Activated CD4-positive, alpha-beta T cell treated with anti-CD3 and anti-CD28 coated beads for 4 hours (primary cell): ENCODE measurements around the gene ZNF334.

ENCODE experiments used
- DNase-seq, 2 donors: peaks; one replicate each; pipeline ENCODE4 v3.0.0-alpha.2; 2020

ZNF334 gene

DNA sequence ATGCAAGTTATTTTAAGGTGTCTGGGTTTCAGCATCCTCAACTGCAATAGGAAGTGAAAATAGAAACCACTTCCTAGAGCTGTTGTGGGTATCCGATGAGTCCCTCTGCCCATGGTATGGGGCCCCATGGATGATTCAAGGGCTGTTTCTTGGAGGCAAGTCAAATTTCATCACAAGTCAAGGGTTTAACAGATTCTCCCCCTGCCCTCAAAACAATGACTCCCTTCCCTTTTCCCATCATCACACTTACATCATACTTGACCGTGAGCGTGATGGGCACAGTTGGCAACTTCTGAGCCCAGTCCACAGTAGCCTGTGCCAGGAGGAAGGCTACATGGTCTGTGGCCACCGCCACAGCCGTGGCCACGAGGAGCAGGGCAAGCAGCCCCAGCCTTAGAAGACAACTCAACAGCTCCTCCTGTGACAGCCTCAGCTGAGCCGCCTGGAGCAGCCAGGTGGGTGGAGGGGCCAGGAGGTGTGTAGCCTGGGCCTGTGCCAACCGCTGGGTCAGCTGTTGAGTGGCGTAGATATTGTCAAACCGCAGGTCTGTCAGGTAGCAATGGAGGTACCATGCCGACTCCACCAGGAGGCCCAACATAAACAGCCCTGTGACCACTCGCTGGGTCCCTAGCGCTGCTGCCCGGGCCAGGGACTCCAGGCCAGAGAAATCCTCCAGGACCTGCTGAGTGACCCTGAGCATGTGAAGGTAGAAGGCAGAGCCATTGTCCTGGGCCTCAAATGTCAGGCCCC lies 31.9 kb upstream of the ZNF334 start:
- DNase-seq = no peak

DNA sequence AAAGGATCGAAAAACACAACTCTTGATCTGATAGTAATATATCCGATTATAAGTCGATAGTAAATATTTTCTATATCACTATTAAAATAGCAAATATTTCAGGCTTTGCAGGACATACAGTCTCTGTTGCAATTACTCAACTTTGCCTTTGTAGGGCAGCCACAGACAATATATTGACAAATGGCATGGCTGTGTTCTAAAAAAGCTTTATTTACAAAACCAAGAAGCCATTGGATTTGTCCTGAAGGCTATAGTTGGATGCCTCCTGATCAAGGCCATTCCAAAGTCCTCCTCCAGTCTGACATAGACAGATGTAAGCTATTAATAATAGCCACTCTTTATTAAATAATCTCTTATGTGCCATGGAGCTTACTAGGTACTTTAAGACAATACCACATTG lies 31.2 kb upstream of the ZNF334 start:
- DNase-seq = no peak

DNA sequence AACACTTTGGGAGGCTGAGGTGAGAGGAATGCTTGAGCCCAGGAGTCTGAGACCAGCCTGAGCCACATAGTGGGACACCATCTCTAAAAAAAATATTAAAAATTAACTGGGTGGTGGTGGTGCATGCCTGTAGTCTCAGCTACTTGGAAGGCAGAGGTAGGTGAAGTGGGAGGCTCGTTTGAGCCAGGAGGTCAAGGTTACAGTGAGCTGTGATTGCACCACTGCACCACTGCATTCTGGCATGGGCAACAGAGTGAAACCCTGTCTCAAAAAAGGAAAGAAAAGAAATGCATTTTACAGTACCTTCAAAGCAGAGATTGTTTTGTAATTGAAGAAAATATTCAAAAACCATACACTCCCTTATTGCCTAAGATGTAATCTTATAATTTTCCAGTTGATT lies 30.6 kb upstream of the ZNF334 start:
- no peak for DNase-seq

DNA sequence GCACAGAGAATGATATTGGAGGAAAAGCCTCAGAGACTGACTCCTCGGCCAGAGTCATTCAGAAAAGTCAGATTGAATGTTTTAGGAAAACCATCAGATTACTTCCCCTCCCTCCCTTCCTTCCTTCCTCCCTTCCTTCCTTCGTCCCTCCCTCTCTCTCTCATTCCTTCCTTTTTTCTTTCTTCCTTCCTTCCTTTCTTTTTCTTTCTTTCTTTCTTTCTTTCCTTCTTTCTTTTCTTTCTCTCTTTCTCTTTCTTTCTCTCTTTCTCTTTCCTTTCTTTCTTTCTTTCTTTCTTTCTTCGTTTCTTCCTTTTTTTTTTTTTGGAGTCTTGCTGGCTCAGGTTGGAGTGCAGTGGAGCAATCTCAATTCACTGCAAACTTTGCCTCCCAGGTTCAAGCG lies 29.7 kb upstream of the ZNF334 start:
- DNase-seq = no peak

DNA sequence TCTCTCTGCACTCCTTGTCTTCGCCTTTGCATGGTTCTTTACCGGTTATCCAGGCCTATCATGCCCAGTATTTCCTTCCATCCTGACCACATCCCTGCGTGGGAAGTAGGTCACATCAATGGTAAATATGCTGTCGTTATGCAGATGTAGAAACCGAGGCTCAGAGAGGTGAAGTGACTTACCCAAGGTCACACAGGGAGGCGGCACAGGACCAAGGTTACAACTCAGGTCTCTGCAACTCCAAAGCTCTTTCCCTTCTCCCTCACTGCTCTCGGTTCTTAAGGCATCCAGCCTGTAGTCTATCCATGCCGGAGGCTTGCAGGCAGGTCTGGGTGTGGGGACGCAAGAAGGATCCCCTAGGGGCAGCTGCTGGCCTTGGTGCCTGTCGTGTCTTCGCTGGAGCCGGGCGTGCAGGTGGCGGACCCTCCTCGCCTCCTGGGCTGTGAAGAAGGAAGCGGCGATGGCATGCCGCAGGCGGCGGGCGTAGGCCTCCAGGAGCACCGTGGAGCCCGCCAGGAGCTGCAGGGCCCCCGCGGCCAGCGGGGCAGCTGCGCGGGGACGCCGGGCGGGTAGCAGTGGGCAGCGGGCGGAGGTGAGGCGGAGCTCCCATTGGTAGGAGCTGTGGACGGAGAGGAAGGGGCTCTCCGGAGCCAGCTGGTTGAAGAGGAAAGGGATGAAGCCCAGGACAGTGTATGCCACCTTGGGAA lies 28.0 kb upstream of the ZNF334 start:
- DNase-seq = no peak

DNA sequence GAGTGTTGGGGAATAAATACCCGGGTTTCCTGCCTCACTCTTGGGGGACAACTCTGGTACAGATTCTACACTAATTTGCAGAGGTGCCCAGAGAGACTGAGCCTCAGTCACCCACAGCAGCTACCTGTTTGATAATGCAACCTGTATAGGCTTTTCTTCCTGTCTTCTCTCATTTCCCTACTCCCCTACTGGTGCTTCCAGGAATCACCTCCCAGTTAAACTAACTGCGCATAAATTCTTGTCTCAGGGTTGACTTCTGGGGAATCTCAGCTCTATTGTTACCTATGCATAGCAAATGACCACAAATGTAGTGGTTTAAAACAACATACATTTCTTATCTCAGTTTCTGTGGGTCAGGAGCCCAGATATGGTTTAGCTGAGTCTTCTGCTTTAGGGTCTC lies 25.8 kb upstream of the ZNF334 start:
- DNase-seq = no peak

DNA sequence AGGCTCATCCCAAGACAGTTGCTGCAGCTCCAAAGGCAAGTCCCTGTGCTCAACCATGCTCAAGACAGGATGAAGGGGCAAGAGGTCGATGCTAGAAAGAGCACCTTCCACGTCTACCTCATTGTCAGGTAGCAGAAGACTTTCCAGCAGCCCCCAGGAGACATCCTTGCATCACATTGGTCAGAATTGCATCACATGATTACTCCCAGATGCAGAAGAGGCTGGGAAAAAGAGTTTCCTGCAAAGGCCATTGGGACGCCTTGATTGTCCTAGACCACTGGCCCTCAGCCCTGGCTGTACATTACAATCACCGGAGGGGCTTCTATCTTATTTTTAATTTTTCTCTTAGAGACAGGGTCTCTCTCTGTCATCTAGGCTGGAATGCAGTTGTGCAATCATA lies 17.3 kb upstream of the ZNF334 start:
- no peak for DNase-seq

DNA sequence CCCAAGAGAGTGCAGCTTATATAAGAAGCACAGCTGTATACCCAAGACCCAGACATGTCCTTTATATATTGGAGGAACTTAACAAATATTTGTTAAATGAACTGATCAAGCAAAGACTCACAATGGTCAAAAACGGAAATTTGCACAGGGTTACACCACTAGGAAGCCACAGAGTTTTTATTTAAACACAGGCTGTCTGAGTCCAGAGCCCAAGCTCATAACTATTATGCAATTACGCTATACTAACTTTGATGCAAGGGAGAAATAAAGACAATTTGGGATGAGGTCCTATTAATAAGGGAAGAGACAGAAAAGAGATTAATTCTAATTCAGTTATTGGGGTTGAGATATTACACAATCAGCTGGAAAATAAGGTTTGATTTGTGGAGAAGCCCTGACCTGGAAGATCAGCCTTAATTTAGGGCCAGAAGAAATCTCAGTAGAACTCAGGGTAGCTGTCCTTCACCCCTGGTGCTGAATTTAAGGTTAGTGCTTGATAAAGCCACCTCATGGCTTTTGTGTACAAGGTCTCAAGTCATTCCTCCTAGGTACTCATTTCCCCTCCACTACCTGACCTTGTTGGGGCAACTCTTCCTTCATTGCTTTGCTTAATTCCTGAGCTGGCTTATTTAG lies 10.5 kb upstream of the ZNF334 start:
- no peak for DNase-seq

DNA sequence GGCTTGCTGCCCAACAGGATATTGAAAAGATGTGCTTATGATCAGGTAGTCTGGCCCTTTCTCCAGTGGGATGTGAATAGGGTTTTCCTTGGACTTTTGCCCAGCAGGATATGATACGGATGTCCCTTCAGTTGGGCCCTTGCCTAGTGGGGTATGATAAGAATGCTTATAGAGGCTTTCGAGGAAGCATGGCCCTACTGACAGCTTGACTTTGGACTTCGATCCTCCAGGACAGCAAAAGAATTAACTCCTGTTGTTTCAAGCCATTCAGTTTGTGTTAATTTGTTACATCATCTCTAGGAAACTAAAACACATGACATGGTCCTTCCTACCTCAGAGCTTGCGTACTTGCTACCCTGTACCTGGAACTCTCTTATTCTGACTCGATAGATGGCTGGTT lies 9.7 kb upstream of the ZNF334 start:
- DNase-seq = no peak

DNA sequence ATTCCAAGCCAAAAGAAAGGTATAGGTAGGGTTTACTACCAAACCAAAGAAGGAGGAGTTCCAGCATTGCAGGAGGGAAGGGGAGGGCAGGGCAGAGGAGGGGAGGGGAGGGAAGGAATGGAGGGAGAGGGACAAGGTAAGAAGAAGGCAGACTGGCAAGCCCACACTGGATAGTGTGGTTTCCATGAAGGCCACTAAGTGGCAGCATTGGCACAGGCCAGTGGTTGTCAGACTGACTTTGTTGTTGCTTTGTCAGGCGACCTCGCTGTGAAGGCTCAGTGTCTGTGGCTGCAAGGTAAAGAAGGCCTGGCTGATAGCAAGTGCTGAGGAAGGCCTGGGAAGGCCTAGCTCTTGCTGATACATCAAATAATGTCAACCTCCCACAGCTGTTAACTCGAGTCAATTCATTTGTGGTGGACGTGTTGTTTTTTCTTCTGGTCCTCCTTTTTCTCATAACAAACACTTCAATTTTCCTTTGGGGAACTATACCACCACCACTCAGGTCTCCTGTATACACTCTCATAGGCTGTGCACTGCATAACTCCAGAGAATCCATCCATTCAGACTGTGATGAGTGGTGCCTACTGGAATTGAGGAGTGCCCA lies 7.7 kb upstream of the ZNF334 start:
- DNase-seq = peak; percentile 8 to 11

DNA sequence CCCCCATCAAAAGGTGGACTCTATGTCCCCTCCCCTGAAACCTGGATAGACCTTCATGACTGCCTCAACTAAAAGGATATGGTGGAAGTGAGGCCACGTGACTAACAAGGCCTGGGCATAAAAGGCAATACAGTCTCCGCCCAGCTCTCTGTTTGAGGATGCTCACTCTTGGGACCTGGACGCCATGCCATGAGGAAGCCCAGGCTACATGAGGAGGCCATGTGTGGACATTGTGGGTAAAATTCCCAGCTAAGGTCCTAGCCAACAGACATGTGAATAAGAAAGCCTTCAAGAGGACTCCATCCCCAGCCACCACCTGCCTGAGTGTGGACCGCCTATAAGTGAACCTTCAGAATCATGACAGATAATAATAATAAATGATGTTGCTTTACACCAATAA lies 7.2 kb upstream of the ZNF334 start:
- no peak for DNase-seq

DNA sequence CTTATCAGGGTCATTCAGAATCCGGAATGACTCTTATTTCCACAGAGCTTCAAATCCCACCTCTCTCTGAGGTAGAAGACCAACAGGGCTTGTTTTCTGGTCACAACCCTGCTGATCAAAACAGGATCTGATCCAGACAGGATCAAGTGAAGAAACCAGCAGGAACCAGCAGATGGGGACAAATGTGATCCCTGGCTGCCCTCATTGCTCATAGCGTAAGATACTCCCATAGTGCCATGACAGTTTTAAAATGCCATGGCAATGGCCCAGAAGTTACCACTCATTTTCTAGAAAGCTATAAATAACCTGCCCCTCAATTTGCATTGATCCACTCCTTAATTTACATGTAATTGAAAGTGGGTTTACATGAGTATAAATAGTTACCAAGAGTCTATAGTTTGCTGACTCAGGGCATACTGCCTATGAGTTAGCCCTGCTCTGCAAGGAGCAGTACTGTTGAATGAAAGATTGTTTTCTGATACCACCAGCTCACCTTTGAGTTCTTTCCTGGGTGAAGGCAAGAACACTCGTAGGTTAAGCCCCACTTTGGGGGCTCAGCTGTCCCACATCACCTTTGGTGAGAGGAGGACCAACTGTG lies 6.2 kb upstream of the ZNF334 start:
- no peak for DNase-seq

DNA sequence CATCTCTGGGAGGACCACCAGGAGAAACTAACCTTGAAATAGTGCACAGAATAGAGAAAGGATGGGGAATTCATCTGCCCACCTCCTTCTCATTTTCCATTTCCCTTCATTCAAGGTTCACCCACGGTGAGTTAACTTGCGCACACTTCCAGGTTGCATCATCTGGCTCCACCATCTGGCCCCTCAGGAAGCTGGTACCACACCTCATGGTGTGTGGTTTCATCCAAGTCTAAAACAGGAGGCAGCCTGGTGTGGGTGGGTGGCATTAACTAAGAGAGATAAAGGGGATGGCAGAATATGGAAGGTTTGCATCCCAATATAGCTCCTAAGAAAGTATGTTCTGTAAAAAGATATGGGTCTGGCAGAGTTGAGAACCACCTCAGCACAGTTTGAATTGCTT lies 3.8 kb downstream of the ZNF334 start:
- no peak for DNase-seq

DNA sequence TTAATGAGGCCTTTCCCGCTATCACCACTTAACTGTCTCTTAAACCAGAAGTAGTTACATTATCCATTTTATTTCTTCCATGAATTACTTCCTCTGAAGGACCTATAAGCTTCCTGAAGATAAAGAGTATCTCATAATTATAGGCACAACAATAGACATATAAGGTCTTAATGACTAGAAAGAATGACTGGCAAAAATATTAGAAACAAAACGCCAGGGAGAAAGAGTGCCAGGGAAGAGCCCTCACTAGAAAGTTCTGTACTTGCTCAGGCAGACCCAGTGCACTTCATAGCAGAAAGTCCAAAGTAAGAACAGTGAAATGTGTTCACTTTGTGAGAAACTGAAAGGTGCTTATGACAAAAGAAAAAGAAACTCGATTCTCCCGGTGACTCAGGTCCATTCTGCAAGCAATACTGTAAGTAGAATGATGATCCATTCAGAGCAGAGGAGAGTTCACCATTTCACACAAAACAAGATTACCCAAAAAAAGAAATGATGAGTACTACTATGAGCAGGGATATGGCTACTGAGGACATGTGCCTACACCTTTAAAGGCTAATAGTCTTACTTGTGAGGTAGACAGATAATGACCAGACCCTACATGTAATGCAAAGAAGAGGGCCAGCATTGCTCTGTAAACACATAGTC lies 5.5 kb downstream of the ZNF334 start:
- no peak for DNase-seq

DNA sequence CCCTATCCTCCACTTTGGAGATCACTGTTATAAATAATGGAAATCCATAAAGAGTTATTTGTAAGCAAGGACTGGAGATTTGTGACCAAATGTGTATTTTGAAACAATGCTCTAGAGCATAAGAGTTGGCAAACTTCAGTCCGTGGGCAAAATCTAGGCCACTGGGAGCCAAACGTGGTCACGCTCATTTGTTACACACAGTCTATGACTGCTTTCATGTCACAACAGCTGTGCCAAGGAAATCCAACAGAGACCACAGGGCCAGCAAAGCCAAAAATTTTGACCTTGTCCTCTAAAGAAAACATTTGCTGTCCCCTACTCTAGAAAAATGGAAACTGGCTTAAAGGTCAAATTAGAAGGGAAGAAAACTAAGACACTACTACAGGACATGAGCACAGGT lies 7.9 kb downstream of the ZNF334 start:
- DNase-seq = no peak

DNA sequence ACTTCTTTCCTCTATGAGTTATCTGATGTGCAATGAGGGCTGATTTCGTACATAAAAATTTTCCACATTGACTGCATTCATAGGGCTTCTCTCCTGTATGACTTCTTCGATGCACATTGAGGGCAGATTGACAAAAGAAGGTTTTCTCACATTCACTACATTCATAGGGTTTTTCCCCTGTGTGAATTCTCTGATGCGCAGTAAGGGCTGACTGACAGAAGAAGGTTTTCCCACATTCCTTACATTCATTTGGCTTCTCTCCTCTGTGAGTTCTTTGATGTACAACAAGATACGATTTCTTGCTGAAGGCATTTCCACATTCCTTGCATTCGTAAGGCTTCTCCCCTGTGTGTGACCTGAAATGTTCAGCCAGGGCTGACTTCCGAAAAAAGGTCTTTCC lies 11.4 kb downstream of the ZNF334 start:
- no peak for DNase-seq

DNA sequence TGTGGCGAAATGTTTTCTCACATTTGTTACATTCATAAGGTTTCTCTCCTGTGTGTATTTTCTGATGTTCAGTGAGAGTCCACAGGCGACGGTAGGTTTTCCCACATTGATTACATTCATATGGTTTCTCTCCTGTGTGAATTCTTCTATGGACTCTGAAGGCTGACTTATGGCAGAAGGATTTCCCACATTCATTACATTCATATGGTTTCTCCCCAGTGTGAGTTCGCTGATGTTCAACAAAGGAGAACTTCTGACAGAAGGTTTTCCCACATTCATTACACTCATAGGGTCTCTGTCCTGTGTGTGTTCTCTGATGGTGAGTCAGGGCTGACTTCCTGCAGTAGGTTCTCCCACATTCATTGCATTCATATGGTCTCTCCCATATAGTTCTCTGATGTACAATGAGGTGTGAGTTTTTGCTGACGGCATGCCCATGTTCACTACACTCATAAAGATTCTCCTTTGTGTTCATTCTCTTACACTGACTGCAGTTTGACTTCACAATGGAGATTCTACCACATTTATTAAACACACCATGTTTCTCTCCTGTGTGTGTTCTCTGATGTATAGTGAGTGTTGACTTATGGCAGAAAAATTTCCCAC lies 11.9 kb downstream of the ZNF334 start:
- DNase-seq = no peak

DNA sequence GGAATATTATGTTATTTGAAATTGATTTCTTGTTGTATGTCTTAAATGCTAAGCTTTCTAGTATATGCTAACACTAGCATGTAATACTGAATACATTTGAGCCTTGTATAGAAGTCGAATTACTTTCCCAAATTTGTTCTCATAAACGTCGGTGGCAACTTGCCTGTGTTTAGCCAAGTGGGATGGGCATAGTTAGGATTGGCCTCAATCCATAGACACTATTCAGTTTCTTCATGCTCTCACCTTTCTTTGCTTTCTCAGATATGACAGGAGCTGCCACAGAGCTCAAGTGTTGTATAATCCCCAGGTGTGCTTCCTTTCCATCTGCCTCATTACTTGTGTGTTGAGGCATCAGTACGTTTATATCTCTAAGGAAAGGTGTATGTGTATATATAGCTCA lies 19.3 kb downstream of the ZNF334 start:
- DNase-seq = no peak

DNA sequence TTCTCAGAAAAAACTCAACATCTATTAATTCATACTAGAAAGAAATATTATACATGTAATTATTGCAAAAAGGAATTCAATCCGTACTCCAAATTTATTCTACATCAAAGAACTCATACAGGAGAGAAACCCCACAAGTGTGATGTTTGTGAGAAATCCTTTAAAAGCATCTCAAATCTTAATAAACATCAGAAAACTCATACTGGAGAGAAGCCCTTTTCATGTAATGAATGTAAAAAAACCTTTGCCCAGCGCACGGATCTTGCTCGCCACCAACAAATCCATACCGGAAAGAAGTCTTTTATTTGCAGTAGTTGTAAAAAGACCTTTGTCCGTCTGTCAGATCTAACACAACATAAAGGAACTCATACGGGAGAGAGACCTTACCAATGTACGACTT lies 22.0 kb downstream of the ZNF334 start:
- DNase-seq = no peak

DNA sequence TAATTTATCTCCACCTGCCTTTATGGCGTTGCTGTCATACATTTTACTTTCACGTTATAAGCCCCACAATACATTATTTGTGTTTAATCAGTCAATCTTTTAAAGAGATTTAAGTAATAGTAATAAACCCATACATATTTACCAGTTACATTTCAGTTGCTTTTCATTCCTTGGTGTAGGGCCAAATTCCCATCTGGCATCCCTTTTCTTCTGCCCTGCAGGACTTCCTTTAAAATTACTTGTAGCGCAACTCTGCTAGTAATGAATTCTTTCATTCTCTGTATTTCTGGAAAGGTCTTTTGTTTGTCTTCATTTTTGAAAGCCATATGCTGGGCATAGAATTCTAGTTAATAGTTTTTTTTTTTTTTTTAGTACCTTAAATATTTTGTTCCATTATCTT lies 24.9 kb downstream of the ZNF334 start:
- no peak for DNase-seq

DNA sequence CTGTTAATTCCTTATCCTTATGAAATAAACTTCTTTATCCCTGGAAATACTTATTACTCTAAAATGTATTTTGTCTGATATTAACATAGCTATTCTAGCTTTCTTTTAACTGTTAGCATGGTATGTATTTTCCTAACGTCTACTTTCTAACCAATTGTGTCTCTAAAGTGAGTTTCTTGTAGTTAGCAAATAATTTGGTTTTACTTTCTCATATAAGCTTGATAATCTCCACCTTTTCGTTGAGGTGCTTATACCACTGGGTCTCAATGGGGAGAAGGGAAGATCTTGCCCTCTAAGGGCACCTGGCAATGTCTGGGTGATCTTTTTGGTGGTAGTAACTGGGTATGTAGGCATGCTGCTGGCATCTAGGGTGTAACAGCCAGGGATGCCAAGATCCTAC lies 25.7 kb downstream of the ZNF334 start:
- no peak for DNase-seq

DNA sequence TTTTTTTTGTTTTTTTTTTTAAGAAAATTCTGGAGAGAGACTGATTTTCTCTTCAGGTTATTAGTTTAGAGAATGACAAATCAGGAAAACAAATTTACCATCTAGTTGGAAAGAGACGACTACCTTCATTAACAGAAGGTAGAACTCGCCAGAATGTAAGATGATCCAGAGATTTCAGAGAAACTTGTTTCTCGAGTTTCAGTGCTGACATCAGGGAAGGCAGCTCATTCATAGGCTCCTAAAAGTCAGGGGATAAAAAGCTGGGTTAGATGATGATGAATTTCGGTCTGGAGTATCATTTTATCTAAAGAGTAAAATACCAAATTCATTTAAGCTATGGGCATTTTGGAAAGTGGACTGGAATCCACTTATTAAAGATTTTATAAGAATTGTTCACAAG lies 27.9 kb downstream of the ZNF334 start:
- DNase-seq = no peak

DNA sequence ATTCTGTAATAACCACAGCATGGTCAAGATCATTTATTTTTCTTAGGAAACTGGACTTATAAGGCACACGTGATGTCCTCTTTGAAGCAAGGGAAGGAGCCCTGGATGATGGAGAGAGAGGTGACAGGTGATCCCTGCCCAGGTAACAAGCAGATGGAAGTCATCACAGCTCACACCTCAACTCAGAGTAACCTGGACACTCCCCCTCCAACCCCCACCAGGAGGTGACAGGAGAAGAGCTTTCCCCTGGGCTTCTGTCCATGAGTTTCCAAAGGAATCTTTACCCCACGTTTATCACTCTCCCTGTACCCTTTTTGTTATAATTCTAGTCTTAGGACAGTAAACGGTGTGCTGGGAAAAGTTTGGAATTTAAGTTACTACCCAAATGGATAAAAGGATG lies 28.4 kb downstream of the ZNF334 start:
- DNase-seq = no peak
